ENCODE data around the gene PSMB11. TPM values are rescaled to one million over a fixed set of nuclear protein-coding genes. Genes with fewer than 3 reads are reported as not detected.

The PSMB11 gene
- total and polyA plus RNA-seq, 10 of the 15 experiments (the other 5 are each of a cell fraction or from before 2014, with no cell fraction given), result not detected

- ChIA-PET POLR2A (interaction anchor here (1.1 kb wide), 1 partner anchor 9 kb away, joined by 3 read pairs; no protein-coding TSS in a partner anchor), RAD21 (ENCODE audit: unreplicated experiment) (interaction anchor here (1.1 kb wide), 1 partner anchor 12 kb away, joined by 3 read pairs; no protein-coding TSS in a partner anchor), SMC1A (ENCODE audit: uncharacterized antibody, unreplicated experiment) (interaction anchor here (6.9 kb wide), 1 partner anchor 9 kb away, joined by 67 read pairs; no protein-coding TSS in a partner anchor), CTCF (interaction anchor here (4.2 to 25.0 kb wide), 4 partner anchors 9 to 56 kb away, joined by 43 to 853 read pairs (median 118); partner anchors contain the start of genes AJUBA and CDH24)
- no peak for TF ChIP-seq TBL1XR1 (IDR thresholded peaks at IDR 0.05; ENCODE audit: low read depth, low read length)
- TF ChIP-seq MAX (IDR thresholded peaks at IDR 0.05; ENCODE audit: low read depth, low read length), result no peak
- TF ChIP-seq BMI1 (IDR thresholded peaks at IDR 0.05; ENCODE audit: borderline replicate concordance), result no peak
- TF ChIP-seq IRF4 (IDR thresholded peaks at IDR 0.05; ENCODE audit: low read depth, low read length), result no peak
- Histone ChIP-seq H3K27me3 (replicated peaks in 1 of 2; ENCODE audit: control insufficient read depth in 2 of 2, insufficient read depth in 2 of 2, low read length in 1 of 2) (no peaks in the 10 kb centered on the region), H3K4me2 (ENCODE audit: control insufficient read depth, insufficient read depth) (no peak overlapping the region), H3K4me3 (no peak overlapping the region), H3K79me2 (ENCODE audit: control insufficient read depth, insufficient read depth, low read length) (no peaks in the 10 kb centered on the region), H3K9me3 (replicated peaks; ENCODE audit: control insufficient read depth, insufficient read depth, low read length) (no peaks in the 10 kb centered on the region), H3K4me1 (ENCODE audit: control insufficient read depth, insufficient read depth, low read length) (no peaks in the 10 kb centered on the region), H3K36me3 (ENCODE audit: control insufficient read depth in 2 of 2, insufficient read depth in 2 of 2, low read length in 1 of 2) (no peaks in the 10 kb centered on the region), H2AFZ (ENCODE audit: control insufficient read depth, low read depth, low read length) (no peak overlapping the region), H3K9ac (ENCODE audit: control insufficient read depth, insufficient read depth, low read length) (no peak overlapping the region), H3K27ac (ENCODE audit: control insufficient read depth, insufficient read depth) (no peak overlapping the region), H4K20me1 (ENCODE audit: control insufficient read depth, insufficient read depth) (no peaks in the 10 kb centered on the region)
- DNase-seq (ENCODE audit: low read depth, low spot score), result no peak
- intact Hi-C loops (cut with micrococcal nuclease; ENCODE audit: unreplicated experiment), result no loop called here
- WGBS (ENCODE audit: insufficient coverage, insufficient replicate concordance, low lambda C conversion rate, missing lambda C conversion rate), result 82% methylated on average over 14 of the region's 16 CpGs
- in situ Hi-C loops (cut with MboI), result no loop called here
- no peak for FAIRE-seq
- ATAC-seq, result no peak
- BruUV-seq (replicated peaks), result no TSS peak
Observed at GRCh38 chr14:22998329-22999012, 43.5 kb upstream of the PSMB11 start.

- POLR2A ChIA-PET, result interaction anchor here (0.6 kb wide), 1 partner anchor 416 kb away, joined by 3 read pairs; no protein-coding TSS in a partner anchor
- no peak for FAIRE-seq
- BruUV-seq (replicated peaks), result no TSS peak
- no peaks in the 10 kb centered on the region for H3K36me3 ChIP-seq (ENCODE audit: control insufficient read depth in 2 of 2, insufficient read depth in 2 of 2, low read length in 1 of 2)
- RAD21 ChIA-PET (ENCODE audit: unreplicated experiment), result interaction anchor here (0.8 to 1.2 kb wide), 2 partner anchors 10 to 14 kb away, joined by 3 read pairs; no protein-coding TSS in a partner anchor
- 100% methylated on average over 2 of the region's 2 CpGs for whole genome bisulfite sequencing (ENCODE audit: insufficient coverage, insufficient replicate concordance, low lambda C conversion rate, missing lambda C conversion rate)
- H3K27me3 ChIP-seq (replicated peaks in 1 of 2; ENCODE audit: control insufficient read depth in 2 of 2, insufficient read depth in 2 of 2, low read length in 1 of 2), result no peaks in the 10 kb centered on the region
- H3K27ac ChIP-seq (ENCODE audit: control insufficient read depth, insufficient read depth), result no peak overlapping the region
- H3K79me2 ChIP-seq (ENCODE audit: control insufficient read depth, insufficient read depth, low read length), result no peaks in the 10 kb centered on the region
- H4K20me1 ChIP-seq (ENCODE audit: control insufficient read depth, insufficient read depth), result no peaks in the 10 kb centered on the region
- H3K4me2 ChIP-seq (ENCODE audit: control insufficient read depth, insufficient read depth), result no peak overlapping the region
- intact Hi-C loops (cut with micrococcal nuclease; ENCODE audit: unreplicated experiment) (no loop called here), in situ Hi-C loops (cut with MboI) (no loop called here)
- peaks cover 4% of the 10 kb centered on the region; the same call in 1 of the 2 replicates for H3K4me1 ChIP-seq (ENCODE audit: control insufficient read depth, insufficient read depth, low read length)
- no peak overlapping the region for H3K9ac ChIP-seq (ENCODE audit: control insufficient read depth, insufficient read depth, low read length)
- SMC1A ChIA-PET (ENCODE audit: uncharacterized antibody, unreplicated experiment), result interaction anchor here (1.3 to 2.8 kb wide), 3 partner anchors 10 to 27 kb away, joined by 5 to 10 read pairs (median 6); no protein-coding TSS in a partner anchor
- TF ChIP-seq CREM (IDR thresholded peaks at IDR 0.05; ENCODE audit: low read depth) (no peak), KLF5 (IDR thresholded peaks at IDR 0.05; ENCODE audit: partially characterized antibody) (no peak), NR2F1 (conservative IDR thresholded peaks at IDR 0.05) (peak; percentile 48; the same call in 1 of the 2 replicates), EP300 (IDR thresholded peaks at IDR 0.05; ENCODE audit: borderline replicate concordance in 1 of 2, control insufficient read depth in 1 of 2, low read depth in 2 of 2, low read length in 2 of 2) (no peak)
- H3K4me3 ChIP-seq, result no peak overlapping the region
- no peak overlapping the region for H2AFZ ChIP-seq (ENCODE audit: control insufficient read depth, low read depth, low read length)
- no peak for DNase-seq (ENCODE audit: low read depth, low spot score)
- no peaks in the 10 kb centered on the region for H3K9me3 ChIP-seq (replicated peaks; ENCODE audit: control insufficient read depth, insufficient read depth, low read length)
- CTCF ChIA-PET, result interaction anchor here (1.0 to 25.0 kb wide), 6 partner anchors 11 to 76 kb away, joined by 3 to 853 read pairs (median 10); partner anchors contain the start of gene CDH24
- no peak for ATAC-seq
Observed at GRCh38 chr14:23000860-23001259, 41.2 kb upstream of the PSMB11 start.
